ENCODE data around the gene PPFIBP2.

GRCh38 chr11:7493670-7494069, 20.1 kb upstream of the PPFIBP2 start:
- TF ChIP-seq, protein P1, sequence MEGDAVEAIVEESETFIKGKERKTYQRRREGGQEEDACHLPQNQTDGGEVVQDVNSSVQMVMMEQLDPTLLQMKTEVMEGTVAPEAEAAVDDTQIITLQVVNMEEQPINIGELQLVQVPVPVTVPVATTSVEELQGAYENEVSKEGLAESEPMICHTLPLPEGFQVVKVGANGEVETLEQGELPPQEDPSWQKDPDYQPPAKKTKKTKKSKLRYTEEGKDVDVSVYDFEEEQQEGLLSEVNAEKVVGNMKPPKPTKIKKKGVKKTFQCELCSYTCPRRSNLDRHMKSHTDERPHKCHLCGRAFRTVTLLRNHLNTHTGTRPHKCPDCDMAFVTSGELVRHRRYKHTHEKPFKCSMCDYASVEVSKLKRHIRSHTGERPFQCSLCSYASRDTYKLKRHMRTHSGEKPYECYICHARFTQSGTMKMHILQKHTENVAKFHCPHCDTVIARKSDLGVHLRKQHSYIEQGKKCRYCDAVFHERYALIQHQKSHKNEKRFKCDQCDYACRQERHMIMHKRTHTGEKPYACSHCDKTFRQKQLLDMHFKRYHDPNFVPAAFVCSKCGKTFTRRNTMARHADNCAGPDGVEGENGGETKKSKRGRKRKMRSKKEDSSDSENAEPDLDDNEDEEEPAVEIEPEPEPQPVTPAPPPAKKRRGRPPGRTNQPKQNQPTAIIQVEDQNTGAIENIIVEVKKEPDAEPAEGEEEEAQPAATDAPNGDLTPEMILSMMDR (IDR thresholded peaks at IDR 0.05): no peak
- TF ChIP-seq GATA3 (IDR thresholded peaks at IDR 0.05; ENCODE audit: borderline replicate concordance) (no peak), CEBPB (IDR thresholded peaks at IDR 0.05) (no peak), TP53 (CRISPR knock-in tag; IDR thresholded peaks at IDR 0.05) (no peak), HDAC2 (IDR thresholded peaks at IDR 0.05) (no peak), ZNF302 (CRISPR knock-in tag; IDR thresholded peaks at IDR 0.05) (no peak), POLR2A (IDR thresholded peaks at IDR 0.05; ENCODE audit: low read length) (no peak), MAFK (IDR thresholded peaks at IDR 0.05; ENCODE audit: partially characterized antibody) (no peak), PBX3 (IDR thresholded peaks at IDR 0.05) (no peak), MAZ (IDR thresholded peaks at IDR 0.05; ENCODE audit: borderline replicate concordance, low read depth, low read length) (no peak), PHF8 (IDR thresholded peaks at IDR 0.05; ENCODE audit: borderline replicate concordance, low read depth) (no peak), HOXB13 (CRISPR knock-in tag; IDR thresholded peaks at IDR 0.05; ENCODE audit: low read depth) (no peak)
- TF ChIP-seq, protein P2, sequence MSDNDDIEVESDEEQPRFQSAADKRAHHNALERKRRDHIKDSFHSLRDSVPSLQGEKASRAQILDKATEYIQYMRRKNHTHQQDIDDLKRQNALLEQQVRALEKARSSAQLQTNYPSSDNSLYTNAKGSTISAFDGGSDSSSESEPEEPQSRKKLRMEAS (IDR thresholded peaks at IDR 0.05): no peak

Data from A549 (cell line).